ENCODE data around the gene SMIM10L2A.

Gene SMIM10L2A

GRCh38 chrX:135431886-135432285, 10.1 kb downstream of the SMIM10L2A start:
- H3K4me3 ChIP-seq (ENCODE audit: control insufficient read depth, low read depth, low read length) = no peak overlapping the region
- TF ChIP-seq, protein P1, sequence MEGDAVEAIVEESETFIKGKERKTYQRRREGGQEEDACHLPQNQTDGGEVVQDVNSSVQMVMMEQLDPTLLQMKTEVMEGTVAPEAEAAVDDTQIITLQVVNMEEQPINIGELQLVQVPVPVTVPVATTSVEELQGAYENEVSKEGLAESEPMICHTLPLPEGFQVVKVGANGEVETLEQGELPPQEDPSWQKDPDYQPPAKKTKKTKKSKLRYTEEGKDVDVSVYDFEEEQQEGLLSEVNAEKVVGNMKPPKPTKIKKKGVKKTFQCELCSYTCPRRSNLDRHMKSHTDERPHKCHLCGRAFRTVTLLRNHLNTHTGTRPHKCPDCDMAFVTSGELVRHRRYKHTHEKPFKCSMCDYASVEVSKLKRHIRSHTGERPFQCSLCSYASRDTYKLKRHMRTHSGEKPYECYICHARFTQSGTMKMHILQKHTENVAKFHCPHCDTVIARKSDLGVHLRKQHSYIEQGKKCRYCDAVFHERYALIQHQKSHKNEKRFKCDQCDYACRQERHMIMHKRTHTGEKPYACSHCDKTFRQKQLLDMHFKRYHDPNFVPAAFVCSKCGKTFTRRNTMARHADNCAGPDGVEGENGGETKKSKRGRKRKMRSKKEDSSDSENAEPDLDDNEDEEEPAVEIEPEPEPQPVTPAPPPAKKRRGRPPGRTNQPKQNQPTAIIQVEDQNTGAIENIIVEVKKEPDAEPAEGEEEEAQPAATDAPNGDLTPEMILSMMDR (conservative IDR thresholded peaks at IDR 0.05; ENCODE audit: control insufficient read depth, insufficient read depth, low read depth, low read length) = no peak
- DNase-seq (ENCODE audit: low read depth) = no peak

GRCh38 chrX:135432453-135432852, 10.7 kb downstream of the SMIM10L2A start:
- DNase-seq (ENCODE audit: low read depth) = no peak
- H3K4me3 ChIP-seq (ENCODE audit: control insufficient read depth, low read depth, low read length) = no peak overlapping the region
- TF ChIP-seq, protein P1 (conservative IDR thresholded peaks at IDR 0.05; ENCODE audit: control insufficient read depth, insufficient read depth, low read depth, low read length) = no peak

DNA sequence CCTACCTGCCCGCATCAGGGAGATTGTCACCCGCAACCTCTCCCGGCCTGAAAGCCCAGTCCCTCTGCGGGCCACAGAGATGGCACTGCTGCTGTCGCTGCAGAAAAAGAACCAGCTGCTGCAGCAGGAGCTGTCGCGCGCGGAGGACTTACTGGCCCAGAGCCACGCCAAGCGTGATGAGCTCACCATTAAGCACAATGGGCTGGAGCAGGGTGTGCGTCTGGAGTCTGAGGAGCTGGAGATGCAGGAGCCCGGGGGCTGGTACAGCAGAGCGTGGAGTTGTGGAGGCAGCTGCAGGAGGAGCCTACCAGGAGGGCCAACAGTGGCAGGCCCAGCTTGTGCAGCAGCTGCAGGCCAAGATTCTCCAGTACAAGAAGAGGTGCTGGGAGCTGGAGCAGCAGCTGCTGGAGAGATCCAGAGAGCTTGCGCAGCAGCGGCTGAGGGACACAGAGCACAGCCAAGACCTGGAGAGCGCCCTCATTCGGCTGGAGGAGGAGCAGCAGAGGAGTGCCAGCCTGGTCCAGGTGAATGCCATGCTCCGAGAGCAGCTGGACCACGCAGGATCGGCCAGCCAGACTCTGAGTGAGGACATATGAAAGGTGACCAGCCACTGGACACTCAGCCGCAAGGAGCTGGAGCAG, 11.3 kb downstream of the SMIM10L2A start:
- TF ChIP-seq, protein P1 (conservative IDR thresholded peaks at IDR 0.05; ENCODE audit: control insufficient read depth, insufficient read depth, low read depth, low read length) = no peak
- no peak overlapping the region for H3K4me3 ChIP-seq (ENCODE audit: control insufficient read depth, low read depth, low read length)
- no peak for DNase-seq (ENCODE audit: low read depth)

- DNase-seq (ENCODE audit: low read depth) = no peak
- TF ChIP-seq, protein P1 (conservative IDR thresholded peaks at IDR 0.05; ENCODE audit: control insufficient read depth, insufficient read depth, low read depth, low read length) = no peak
- H3K4me3 ChIP-seq (ENCODE audit: control insufficient read depth, low read depth, low read length) = no peak overlapping the region
These were observed 11.9 kb downstream of the SMIM10L2A start for GRCh38 chrX:135433531-135434257.

DNA sequence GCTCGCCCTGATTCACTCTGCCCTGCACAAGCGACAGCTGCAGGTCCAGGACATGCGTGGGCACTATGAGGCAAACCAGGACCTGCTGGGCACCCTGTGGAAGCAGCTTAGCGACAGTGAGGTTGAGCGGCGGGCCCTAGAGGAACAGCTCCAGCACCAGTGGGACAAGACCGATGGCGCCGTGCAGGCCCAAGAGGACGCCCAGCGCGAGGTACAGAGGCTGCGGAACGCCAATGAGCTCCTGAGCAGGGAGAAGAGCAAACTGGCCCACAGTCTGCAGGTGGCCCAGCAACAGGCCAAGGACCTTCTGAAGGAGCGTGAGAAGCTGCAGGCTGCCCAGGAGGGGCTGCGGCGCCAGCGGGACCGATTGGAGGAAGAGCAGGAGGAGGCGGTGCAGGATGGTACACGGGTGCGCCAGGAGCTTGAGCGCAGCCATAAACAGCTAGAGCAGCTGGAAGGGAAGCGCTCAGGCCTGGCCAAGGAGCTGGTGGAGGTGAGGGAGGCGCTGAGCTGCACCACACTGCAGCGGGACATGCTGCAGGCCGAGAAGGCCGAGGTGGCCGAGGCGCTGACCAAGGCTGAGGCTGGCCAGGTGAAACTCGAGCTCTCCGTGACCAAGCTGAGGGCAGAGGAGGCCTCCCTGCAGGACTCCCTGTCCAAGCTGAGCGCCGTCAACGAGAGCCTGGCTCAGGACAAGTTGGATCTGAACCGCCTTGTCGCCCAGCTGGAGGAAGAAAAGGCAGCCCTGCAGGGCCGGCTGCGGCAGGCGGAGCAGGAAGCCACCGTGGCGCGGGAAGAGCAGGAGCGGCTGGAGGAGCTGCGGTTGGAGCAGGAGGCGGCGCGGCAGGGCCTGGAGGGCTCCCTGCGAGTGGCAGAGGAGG, 12.8 kb downstream of the SMIM10L2A start:
- TF ChIP-seq, protein P1 (conservative IDR thresholded peaks at IDR 0.05; ENCODE audit: control insufficient read depth, insufficient read depth, low read depth, low read length) = no peak
- no peak for DNase-seq (ENCODE audit: low read depth)
- no peak overlapping the region for H3K4me3 ChIP-seq (ENCODE audit: control insufficient read depth, low read depth, low read length)

DNA sequence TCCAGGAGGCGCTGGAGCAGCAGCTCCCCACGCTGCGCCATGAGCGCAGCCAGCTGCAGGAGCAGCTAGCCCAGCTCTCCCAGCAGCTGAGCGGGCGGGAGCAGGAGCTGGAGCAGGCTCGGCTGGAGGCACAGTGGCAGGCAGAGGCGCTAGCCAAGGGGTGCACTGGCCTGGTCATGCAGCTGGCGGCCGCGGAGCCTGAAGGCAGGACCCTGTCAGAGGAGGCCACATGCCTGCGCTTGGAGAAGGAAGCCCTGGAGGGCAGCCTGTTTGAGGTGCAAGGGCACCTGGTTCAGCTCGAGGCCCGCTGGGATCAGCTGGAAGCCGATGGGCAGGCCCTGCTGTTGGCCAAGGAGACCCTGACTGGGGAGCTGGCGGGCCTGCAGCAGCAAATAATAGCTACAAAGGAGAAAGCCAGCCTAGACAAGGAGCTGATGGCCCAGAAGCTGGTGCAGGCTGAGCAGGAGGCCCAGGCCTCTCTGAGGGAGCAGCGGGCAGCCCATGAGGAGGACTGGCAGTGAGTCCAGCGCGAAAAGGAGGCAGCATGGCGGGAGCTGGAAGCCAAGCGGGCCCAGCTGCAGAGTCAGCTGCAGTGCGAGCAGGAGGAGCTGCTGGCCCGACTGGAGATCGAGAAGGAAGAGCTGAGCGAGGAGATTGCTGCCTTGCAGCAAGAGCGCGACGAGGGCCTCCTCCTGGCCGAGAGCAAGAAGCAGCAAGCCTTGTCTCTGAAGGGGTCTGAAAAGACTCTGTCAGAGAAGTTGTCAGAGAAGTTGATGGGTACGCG, 13.6 kb downstream of the SMIM10L2A start:
- no peak overlapping the region for H3K4me3 ChIP-seq (ENCODE audit: control insufficient read depth, low read depth, low read length)
- no peak for DNase-seq (ENCODE audit: low read depth)
- TF ChIP-seq, protein P1 (conservative IDR thresholded peaks at IDR 0.05; ENCODE audit: control insufficient read depth, insufficient read depth, low read depth, low read length) = no peak
